ENCODE results near the gene RASGEF1C.
"Not testable (repeated sequence)": the region's sequence is repeated elsewhere in the genome, so short reads cannot be mapped to it uniquely, and the experiment has no call there.

RASGEF1C gene

GRCh38 chr5:180212363-180213255, 3.6 kb upstream of the RASGEF1C start:
- peak; percentile 4 for DNase-seq (ENCODE audit: low read depth)
- H3K4me3 ChIP-seq (ENCODE audit: low read depth, low read length) = no peak overlapping the region

GRCh38 chr5:180211761-180212035, 2.7 kb upstream of the RASGEF1C start:
- DNase-seq (ENCODE audit: low read depth) = no peak
- H3K4me3 ChIP-seq (ENCODE audit: low read depth, low read length) = no peak overlapping the region

- H3K4me3 ChIP-seq (ENCODE audit: low read depth, low read length) = no peak overlapping the region
- no peak for DNase-seq (ENCODE audit: low read depth)
Observed at GRCh38 chr5:180210961-180211760, 2.1 kb upstream of the RASGEF1C start.

DNA sequence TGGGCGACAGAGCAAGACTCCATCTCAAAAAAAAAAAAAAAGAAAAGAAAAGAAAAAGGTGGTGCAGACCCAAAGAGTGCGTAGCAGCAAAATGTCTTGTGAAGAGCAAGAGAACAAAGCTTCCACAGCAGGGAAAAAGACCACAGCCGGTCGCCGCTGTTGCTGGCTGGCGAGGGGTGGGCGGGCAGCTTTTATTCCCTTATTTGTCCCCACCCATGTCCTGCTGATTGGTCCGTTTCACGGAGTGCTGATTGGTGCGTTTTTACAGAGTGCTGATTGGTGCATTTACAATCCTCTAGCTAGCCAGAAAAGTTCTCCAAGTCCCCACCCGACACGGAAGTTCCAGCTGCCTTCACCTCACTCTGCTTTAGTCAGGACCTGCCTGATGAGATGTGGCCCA, 1.1 kb upstream of the RASGEF1C start:
- DNase-seq (ENCODE audit: low read depth); H3K4me3 ChIP-seq (ENCODE audit: low read depth, low read length): not testable (repeated sequence)

DNA sequence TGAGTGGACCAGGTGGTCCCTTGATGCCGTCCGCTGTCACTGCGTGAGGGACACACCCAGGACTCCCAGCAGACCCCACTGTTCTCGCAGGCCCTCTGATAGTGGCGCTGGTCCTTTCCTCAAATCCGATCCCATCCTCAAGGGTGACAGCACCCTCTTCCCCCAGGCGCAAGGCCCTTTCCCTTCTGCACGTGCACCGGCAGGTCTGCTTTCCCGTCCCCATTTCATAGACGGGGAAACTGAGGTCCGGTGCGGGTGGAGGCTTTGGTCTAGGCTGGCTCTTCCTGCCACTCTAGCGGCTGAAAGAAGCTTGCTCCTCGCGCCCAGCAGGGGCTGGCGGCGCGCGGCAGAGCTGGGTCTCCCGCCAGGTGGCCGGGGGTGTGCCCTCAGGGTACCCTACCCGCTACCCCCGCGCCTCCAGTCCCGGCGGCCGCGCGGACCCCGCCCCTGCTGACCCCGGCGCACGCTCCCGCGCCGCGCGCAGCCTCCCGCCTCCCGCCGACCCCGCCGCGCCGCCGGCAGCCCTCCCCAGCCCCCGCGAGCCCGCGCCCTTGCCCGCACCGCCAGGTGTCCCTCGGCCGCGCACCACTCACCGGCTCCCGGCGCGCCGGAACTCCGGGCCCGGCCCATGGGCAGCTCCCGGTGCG, 453 bp downstream of the RASGEF1C start:
- DNase-seq (ENCODE audit: low read depth) = no peak

GRCh38 chr5:180208038-180208434, 975 bp downstream of the RASGEF1C start:
- H3K4me3 ChIP-seq (ENCODE audit: low read depth, low read length) = no peak overlapping the region
- DNase-seq (ENCODE audit: low read depth) = no peak

More for the DNA sequence above, 453 bp downstream of the RASGEF1C start:
- H3K4me3 ChIP-seq (ENCODE audit: low read depth, low read length) = peak overlapping the region; percentile 41

- no peak for DNase-seq (ENCODE audit: low read depth)
- no peak overlapping the region for H3K4me3 ChIP-seq (ENCODE audit: low read depth, low read length)
Observed at GRCh38 chr5:180207593-180207992, 1.4 kb downstream of the RASGEF1C start.

DNA sequence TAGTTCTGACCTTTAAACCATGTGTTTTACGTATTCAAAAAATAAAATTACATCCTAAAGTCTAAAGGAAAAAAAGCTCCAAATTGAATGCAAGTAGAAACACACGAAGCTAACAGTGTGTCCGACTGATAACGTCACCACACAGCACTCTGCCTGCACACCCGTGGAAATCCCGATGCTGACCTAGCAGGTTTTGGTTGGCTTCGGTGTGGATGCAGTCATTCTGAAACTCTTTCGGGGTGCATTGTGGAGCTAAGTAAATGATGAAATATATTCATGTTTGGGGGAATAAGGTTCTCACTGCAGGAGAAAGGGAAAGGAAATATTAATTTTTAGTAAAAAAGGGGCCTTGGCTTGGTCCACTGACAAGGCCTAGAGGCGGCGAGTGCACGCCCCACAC, 2.0 kb downstream of the RASGEF1C start:
- no peak overlapping the region for H3K4me3 ChIP-seq (ENCODE audit: low read depth, low read length)
- DNase-seq (ENCODE audit: low read depth) = no peak

- DNase-seq (ENCODE audit: low read depth) = no peak
- H3K4me3 ChIP-seq (ENCODE audit: low read depth, low read length) = no peak overlapping the region
Observed at GRCh38 chr5:180205916-180206315, 3.1 kb downstream of the RASGEF1C start.

DNA sequence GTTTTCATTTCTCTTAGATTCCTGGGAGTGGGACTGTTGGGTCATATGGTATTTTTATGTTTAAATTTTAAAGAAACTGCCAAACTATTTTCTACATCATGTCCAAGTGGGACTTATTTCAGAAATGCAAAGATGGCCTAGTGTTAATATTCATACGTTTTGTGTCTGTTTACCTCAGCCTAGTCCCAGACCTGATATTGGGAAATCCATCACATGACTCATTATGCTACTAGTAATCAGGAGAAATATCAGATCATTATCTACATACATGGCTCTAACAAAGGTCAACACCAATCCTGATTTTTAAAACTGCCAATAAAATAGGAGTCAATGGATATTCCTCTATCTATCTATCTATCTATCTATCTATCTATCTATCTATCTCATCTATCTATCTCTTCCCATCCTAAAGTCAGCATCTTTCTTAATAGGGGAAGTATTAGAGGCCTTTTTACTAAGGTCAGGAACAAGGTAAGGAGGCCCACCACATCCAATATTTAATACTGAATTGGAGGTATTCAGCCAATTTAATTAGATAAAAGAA, 4.7 kb downstream of the RASGEF1C start:
- DNase-seq (ENCODE audit: low read depth) = no peak
- no peak overlapping the region for H3K4me3 ChIP-seq (ENCODE audit: low read depth, low read length)

DNA sequence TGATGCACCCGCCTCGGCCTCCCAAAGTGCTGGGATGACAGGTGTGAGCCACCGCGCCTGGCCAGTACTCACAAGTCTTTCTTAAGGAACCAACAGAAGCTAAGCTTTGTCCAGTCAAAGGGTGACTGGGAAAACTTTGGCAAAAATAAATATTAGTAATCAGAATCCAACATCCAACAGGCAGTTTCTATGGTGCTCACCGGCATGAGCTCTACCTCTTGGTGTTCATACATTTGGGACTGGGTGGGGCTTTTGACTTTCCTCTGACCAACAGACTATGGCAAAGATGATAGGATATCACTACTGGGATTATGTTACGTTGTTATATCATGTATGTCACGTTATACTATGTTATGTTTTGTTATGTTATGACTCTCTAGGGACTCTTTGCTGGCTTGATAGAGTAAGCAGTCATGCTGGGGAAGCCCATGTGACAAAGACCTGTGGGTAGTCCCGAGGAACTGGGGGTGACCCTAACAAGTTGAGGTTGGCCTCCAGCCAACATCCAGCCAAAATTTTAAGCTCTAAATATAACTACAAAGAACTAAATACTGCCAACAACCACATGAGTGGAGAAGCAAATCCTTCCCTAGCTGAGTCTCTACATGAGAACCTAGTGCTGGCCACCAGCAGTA, 6.0 kb downstream of the RASGEF1C start:
- DNase-seq (ENCODE audit: low read depth) = no peak
- H3K4me3 ChIP-seq (ENCODE audit: low read depth, low read length) = no peak overlapping the region

DNA sequence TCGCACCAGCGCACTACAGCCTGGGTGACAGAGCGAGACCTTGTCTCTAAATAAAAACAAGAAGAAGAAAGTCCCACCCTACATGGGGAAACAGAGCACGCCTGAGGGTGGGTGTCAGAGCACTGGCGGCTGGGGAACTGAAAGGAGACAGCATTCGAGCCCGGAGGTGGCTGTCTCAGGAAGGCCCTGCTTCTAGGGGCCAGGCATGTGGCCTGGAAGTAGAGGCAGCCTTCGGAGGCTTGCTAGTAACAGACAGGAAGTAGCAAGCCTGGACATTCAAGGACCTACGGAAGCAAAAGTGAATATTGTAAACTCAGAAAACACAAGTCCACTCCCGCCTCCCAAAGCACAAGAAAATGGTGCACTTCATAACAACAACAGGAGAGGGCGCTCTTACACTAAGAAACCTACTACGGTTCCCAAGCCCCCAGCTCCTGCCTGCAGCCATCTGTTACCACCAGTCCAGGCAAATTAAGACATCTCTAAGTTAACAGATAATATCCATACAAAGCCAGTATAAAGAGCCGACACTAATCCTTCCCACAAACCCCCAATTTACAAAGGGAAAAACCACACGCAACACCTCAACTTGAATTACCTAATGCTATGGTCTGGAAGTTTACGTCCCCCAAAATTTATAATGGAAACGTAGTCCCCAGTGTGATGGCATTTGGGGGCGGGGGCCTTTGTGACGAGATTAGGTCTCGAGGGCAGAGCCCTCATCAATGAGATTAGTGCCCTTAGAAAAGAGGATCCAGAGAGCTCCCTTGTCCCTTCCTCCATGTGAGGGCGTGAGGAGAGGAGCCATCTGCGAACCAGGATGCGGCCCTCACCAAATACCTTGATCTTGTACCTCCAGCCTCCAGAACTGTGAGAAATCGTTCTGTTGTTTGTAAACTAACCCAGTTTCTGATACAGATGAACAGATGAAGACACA, 7.7 kb downstream of the RASGEF1C start:
- DNase-seq (ENCODE audit: low read depth) = no peak
- no peak overlapping the region for H3K4me3 ChIP-seq (ENCODE audit: low read depth, low read length)

DNA sequence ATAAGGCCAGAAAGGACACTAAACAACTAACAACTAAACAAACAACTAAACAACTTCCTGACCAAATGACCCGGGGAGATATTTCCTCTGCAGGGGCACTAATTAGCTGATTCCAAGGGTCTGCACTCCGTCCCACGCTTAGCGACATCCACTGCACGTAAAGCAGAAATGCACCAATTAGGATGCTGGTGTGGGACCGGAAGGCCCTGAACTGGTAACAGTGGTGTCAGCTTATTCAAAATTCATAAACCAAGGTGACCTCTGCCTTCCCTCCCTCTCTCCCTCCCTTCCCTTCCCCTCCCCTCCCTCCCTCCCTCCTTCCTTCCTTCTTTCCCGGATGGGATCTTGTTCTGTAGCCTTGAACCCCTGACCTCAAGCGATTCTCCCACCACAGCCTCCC, 9.6 kb downstream of the RASGEF1C start:
- DNase-seq (ENCODE audit: low read depth) = no peak

GRCh38 chr5:180198208-180198607, 10.8 kb downstream of the RASGEF1C start:
- no peak for DNase-seq (ENCODE audit: low read depth)
- H3K4me3 ChIP-seq (ENCODE audit: low read depth, low read length) = no peak overlapping the region

More for the DNA sequence above, 9.6 kb downstream of the RASGEF1C start:
- H3K4me3 ChIP-seq (ENCODE audit: low read depth, low read length) = no peak overlapping the region

- no peak overlapping the region for H3K4me3 ChIP-seq (ENCODE audit: low read depth, low read length)
- DNase-seq (ENCODE audit: low read depth) = no peak
Observed at GRCh38 chr5:180197016-180197702, 11.9 kb downstream of the RASGEF1C start.

GRCh38 chr5:180194410-180195345, 14.3 kb downstream of the RASGEF1C start:
- H3K4me3 ChIP-seq (ENCODE audit: low read depth, low read length) = no peak overlapping the region
- DNase-seq (ENCODE audit: low read depth) = no peak
